SK-N-SH (cell line): ENCODE measurements around the gene FXYD2. TPM values are rescaled to one million over a fixed set of nuclear protein-coding genes. Genes with fewer than 3 reads are reported as not detected.

Experiments used
- CTCF ChIA-PET: fragments of 300-600, 350-600 bp; formaldehyde crosslinking; extraction: SDS; loops from one replicate; lab custom pipeline; 2021; lab: Yijun Ruan, JAX
- POLR2A ChIA-PET: fragments of 350-600 bp; sonication (Branson Sonifier 250); formaldehyde crosslinking; extraction: SDS; loops from one replicate; lab custom pipeline; 2020; ENCODE audit warnings: antibody characterized with exemption, inconsistent platforms; lab: Yijun Ruan, JAX
- DNase-seq: peaks from one replicate; pipeline ENCODE4 v3.0.0; 2012
- H2AFZ ChIP-seq: fragments of 200-600 bp; sonication (generic); 2 replicates; pipeline ENCODE4 v1.8.1; 2016; ENCODE audit warnings: antibody characterized with exemption, mild to moderate bottlenecking, low read depth
- H3F3A ChIP-seq: fragments of 200-600 bp; sonication (generic); replicated peaks from 2 replicates; pipeline ENCODE3; 2016; ENCODE audit warnings: antibody characterized with exemption, mild to moderate bottlenecking; ENCODE audit not compliant: insufficient read depth
- H3K27ac ChIP-seq, 2 experiments: fragments of 200-500 bp in 1 of 2; fragments of 200-600 bp in 1 of 2; sonication (Bioruptor generic) in 1 of 2; sonication (generic), shearing (Covaris generic) in 1 of 2; 2 replicates each; pipeline versions ENCODE4 v1.5.1 to v1.6.1; 2014 to 2016; ENCODE audit warnings: low read depth in 2 of 2, inconsistent platforms in 1 of 2, low read length in 1 of 2, mild to moderate bottlenecking in 1 of 2, mixed read lengths in 1 of 2
- H3K27me3 ChIP-seq: fragments of 200-600 bp; sonication (generic), shearing (Covaris generic); 2 replicates; pipeline ENCODE4 v1.6.1; 2016; ENCODE audit warnings: mixed run types; ENCODE audit not compliant: insufficient read depth
- H3K36me3 ChIP-seq, 2 experiments: fragments of 200-500 bp in 1 of 2; fragments of 200-600 bp in 1 of 2; sonication (Bioruptor generic) in 1 of 2; sonication (generic) in 1 of 2; replicated peaks in 1 of 2; 2 replicates each; pipeline versions ENCODE3 to v1.5.1; 2014 to 2016; ENCODE audit warnings: low read length in 1 of 2, mild to moderate bottlenecking in 1 of 2; ENCODE audit not compliant: insufficient read depth in 2 of 2, control insufficient read depth in 1 of 2
- H3K4me1 ChIP-seq, 2 experiments: fragments of 200-500 bp in 1 of 2; fragments of 200-600 bp in 1 of 2; sonication (Bioruptor generic) in 1 of 2; sonication (generic), shearing (Covaris generic) in 1 of 2; 2 replicates each; pipeline versions ENCODE4 v1.5.1 to v1.6.1; 2014 to 2016; ENCODE audit warnings: low read depth in 1 of 2, low read length in 1 of 2, mixed run types in 1 of 2; ENCODE audit not compliant: insufficient read depth in 2 of 2, control insufficient read depth in 1 of 2
- H3K4me2 ChIP-seq: fragments of 200-600 bp; sonication (generic), shearing (Covaris generic); 2 replicates; pipeline ENCODE4 v1.6.1; 2017; ENCODE audit warnings: mixed run types
- H3K4me3 ChIP-seq, 2 experiments: fragments of 200-500 bp in 1 of 2; fragments of 200-600 bp in 1 of 2; sonication (Bioruptor generic) in 1 of 2; sonication (generic), shearing (Covaris generic) in 1 of 2; 2 replicates each; pipeline versions ENCODE4 v1.5.1 to v1.8.1; 2014 to 2016; ENCODE audit warnings: low read depth in 2 of 2, inconsistent platforms in 1 of 2, low read length in 1 of 2, mild to moderate bottlenecking in 1 of 2, mixed read lengths in 1 of 2, moderate library complexity in 1 of 2
- H3K79me2 ChIP-seq: fragments of 200-600 bp; sonication (generic); 2 replicates; pipeline ENCODE4 v1.8.1; 2017; ENCODE audit warnings: mild to moderate bottlenecking; ENCODE audit not compliant: insufficient read depth
- H3K9ac ChIP-seq: fragments of 200-600 bp; sonication (generic); 2 replicates; pipeline ENCODE4 v1.6.1; 2017; ENCODE audit warnings: mixed run types
- H3K9me2 ChIP-seq: fragments of 200-600 bp; sonication (generic); 2 replicates; pipeline ENCODE4 v1.6.1; 2017; ENCODE audit warnings: mixed run types
- H3K9me3 ChIP-seq: fragments of 200-600 bp; sonication (generic); 2 replicates; pipeline ENCODE4 v1.6.1; 2017; ENCODE audit warnings: mixed run types, mild to moderate bottlenecking, moderate library complexity
- H4K20me1 ChIP-seq: fragments of 200-600 bp; sonication (generic); 2 replicates; pipeline ENCODE4 v1.6.1; 2017; ENCODE audit warnings: mild to moderate bottlenecking, mixed run types; ENCODE audit not compliant: insufficient read depth
- EP300 ChIP-seq, 2 experiments: IDR thresholded peaks; 2 replicates each; pipeline versions ENCODE4 v1.4.0 to v1.6.1; 2012; ENCODE audit warnings: borderline replicate concordance in 1 of 2, low read depth in 1 of 2, low read length in 1 of 2
- EZH2phosphoT487 ChIP-seq: fragments of 200-600 bp; sonication (generic); IDR thresholded peaks from 2 replicates; pipeline ENCODE4 v1.6.1; 2017; ENCODE audit warnings: low read depth, mixed run types, mild to moderate bottlenecking, antibody characterized with exemption, moderate library complexity, borderline replicate concordance
- FOSL2 ChIP-seq: IDR thresholded peaks from 2 replicates; pipeline ENCODE4 v1.4.0; 2012; ENCODE audit warnings: low read depth, mild to moderate bottlenecking, moderate library complexity, borderline replicate concordance
- FOXJ3 ChIP-seq: sonication (generic); formaldehyde crosslinking; IDR thresholded peaks from 2 replicates; pipeline ENCODE4 v1.5.1; 2020; ENCODE audit warnings: mild to moderate bottlenecking, missing genetic modification reagents
- GABPA ChIP-seq: IDR thresholded peaks from 2 replicates; pipeline ENCODE4 v1.4.0; 2012; ENCODE audit warnings: low read depth, mild to moderate bottlenecking
- RAD21 ChIP-seq: IDR thresholded peaks from 2 replicates; pipeline ENCODE4 v1.6.1; 2012; ENCODE audit warnings: mild to moderate bottlenecking, low read length
- RXRA ChIP-seq: IDR thresholded peaks from 2 replicates; pipeline ENCODE4 v1.4.0; 2012; ENCODE audit warnings: low read depth, mild to moderate bottlenecking, borderline replicate concordance
- SMC3 ChIP-seq: IDR thresholded peaks from 2 replicates; pipeline ENCODE4 v1.6.1; 2012; ENCODE audit warnings: low read depth, low read length, improper control_type of control experiment
- TAF1 ChIP-seq: IDR thresholded peaks from 2 replicates; pipeline ENCODE4 v1.6.1; 2012; ENCODE audit warnings: low read depth, mild to moderate bottlenecking, low read length, moderate library complexity, borderline replicate concordance
- WGBS: methylation state at CpG from one replicate; pipeline ENCODE4 v1.1.6; 2017; ENCODE audit warnings: low lambda C conversion rate; 5-methylcytosine and 5-hydroxymethylcytosine counted together
- polyA plus RNA-seq, 3 experiments: library from polyadenylated mRNA; depleted of rRNA; stranded (reverse); fragments of >200 nt; gene quantifications; 2 replicates each; pipeline ENCODE4 v1.2.3, GENCODE V29; 2012
- TF ChIP-seq, protein P1 (sequence below): fragments of 150-350 bp; IDR thresholded peaks from 2 replicates; pipeline ENCODE4 v1.6.1; 2016; ENCODE audit warnings: mild to moderate bottlenecking, low read depth, low read length
- TF ChIP-seq, protein P2 (sequence below): IDR thresholded peaks from 2 replicates; pipeline ENCODE4; 2012
- TF ChIP-seq, protein P3 (sequence below): fragments of 150-350 bp; IDR thresholded peaks from 2 replicates; pipeline ENCODE4 v1.6.1; 2017; ENCODE audit warnings: antibody characterized with exemption, low read length, low read depth, borderline replicate concordance
- TF ChIP-seq, protein P4 (sequence below): IDR thresholded peaks from 2 replicates; pipeline ENCODE4 v1.6.1; 2012; ENCODE audit warnings: mild to moderate bottlenecking, low read depth, low read length, moderate library complexity
- TF ChIP-seq, protein P5 (sequence below): IDR thresholded peaks from 2 replicates; pipeline ENCODE4 v1.4.0; 2012; ENCODE audit warnings: low read depth, borderline replicate concordance

FXYD2 gene
- polyA plus RNA-seq, 1 of the 3 experiments (the other 2 are of a cell fraction) = not detected

DNA sequence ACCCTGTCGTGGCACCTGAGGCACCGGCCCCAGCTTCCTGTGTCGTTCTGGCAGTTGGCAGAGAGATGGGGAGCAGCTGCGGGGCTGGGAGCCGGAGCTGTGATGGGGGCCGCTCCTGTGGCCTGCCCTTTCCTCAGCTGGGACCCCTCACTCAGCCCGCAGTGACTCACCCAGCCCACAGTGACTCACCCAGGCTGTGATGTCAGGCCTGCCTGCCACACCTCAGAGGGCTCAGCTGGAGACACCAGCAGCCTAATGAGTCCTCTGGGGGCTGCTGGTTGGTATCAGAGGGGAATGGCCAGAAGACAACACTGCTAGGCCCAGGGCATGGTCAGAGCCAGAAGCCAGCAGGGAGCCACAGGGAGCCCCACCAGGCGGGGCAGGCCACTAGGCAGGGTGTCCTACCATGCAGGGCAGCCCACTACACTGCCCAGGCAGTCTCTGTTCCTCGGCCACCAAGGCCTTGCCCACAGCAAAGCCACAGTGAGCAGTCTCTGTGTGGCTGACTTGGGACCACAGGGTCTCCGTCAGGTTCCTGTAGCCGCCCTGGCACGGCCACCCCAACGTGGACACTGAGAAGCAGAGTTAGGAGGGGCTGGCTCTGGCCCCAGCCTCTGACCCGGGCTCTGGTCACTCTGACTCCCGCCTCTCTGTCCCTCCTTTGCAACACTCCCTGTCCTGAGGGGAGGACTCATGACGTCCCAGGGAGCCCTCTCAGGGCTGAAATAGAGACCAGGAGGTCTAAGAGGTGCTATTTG, 4.2 kb upstream of the FXYD2 start:
- H2AFZ ChIP-seq = no peak overlapping the region
- no peaks in the 10 kb centered on the region for H3K9me2 ChIP-seq
- no peak overlapping the region for H3K27ac ChIP-seq
- no peak overlapping the region for H3K4me2 ChIP-seq
- no peaks in the 10 kb centered on the region for H4K20me1 ChIP-seq
- no peaks in the 10 kb centered on the region for H3F3A ChIP-seq
- peaks cover 0 to 6% of the 10 kb centered on the region in 2 experiments; a peak in 2 of 4 replicates for H3K4me1 ChIP-seq
- H3K27me3 ChIP-seq = peaks cover 9% of the 10 kb centered on the region; the same call in 1 of the 2 replicates
- no peak overlapping the region for H3K9ac ChIP-seq
- ChIA-PET CTCF (interaction anchor here (0.7 to 25.9 kb wide), 4 partner anchors 11 to 225 kb away, joined by 3 to 481 read pairs (median 14); no protein-coding TSS in a partner anchor), POLR2A (no interaction called here)
- H3K9me3 ChIP-seq = no peaks in the 10 kb centered on the region
- no peaks in the 10 kb centered on the region for H3K79me2 ChIP-seq
- no peaks in the 10 kb centered on the region for H3K36me3 ChIP-seq
- TF ChIP-seq FOSL2 (peak; percentile 56; the same call in 1 of the 2 replicates), EZH2phosphoT487 (no peak)
- TF ChIP-seq, all 33 proteins: peak for 1
- no peak overlapping the region for H3K4me3 ChIP-seq
- 52% methylated on average over 3 of the region's 16 CpGs for WGBS
- DNase-seq = no peak

DNA sequence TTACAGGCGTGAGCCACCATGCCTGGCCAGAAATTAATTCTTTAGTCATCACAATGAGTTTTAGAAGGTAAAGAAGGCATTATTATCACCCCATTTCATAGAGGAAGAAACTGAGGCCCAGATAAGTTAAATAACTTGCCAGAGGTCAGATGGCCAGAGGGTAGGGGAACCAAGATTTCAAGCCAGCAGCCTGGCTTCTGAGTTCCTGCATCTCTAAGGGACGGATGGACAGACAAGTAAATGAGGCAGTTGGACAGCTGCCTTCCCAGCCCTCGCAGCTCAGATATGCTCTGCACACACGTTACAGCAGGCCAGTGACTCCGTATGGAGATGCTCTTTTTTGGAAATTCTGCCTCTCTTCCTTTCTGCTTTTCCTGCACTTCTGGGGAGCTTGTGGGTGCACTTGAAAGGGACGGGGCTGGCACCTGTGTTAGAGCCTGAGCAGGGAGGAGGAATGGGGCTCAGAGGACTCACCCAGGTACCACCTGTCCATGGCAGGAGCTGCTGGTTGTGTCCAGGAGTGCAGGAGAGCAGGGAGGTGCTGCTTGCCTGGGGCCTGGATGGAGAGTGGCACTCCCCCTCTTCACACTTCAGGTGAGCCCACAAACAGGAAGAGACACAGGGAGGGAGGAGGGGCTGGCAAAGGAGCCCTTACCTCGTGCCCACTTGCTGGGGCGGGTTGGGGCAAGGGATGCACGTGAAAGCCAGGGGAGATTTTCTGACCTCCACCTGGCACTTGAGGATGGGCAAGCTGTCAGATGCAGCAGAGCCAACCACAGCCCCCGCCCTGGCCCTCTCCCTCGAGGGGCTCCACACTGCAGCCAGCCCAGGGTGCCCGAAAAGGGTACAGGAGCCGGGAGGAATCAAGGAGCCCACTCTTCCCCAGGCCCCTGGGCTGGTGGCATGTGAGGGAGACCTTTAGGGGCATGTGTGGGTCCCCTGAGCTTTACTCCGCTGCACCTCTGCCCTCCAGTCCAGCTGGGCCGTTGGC, 3.3 kb upstream of the FXYD2 start:
- DNase-seq = no peak
- Histone ChIP-seq H4K20me1 (no peaks in the 10 kb centered on the region), H3K9ac (no peak overlapping the region), H3K36me3 (no peaks in the 10 kb centered on the region), H3K4me2 (no peak overlapping the region), H3F3A (no peaks in the 10 kb centered on the region), H3K4me1 (no peaks in the 10 kb centered on the region; a peak in 2 of 4 replicates), H3K9me2 (no peaks in the 10 kb centered on the region), H3K27ac (no peak overlapping the region), H2AFZ (no peak overlapping the region), H3K79me2 (no peaks in the 10 kb centered on the region), H3K27me3 (peaks cover 4% of the 10 kb centered on the region; the same call in 1 of the 2 replicates), H3K9me3 (no peaks in the 10 kb centered on the region), H3K4me3 (no peak overlapping the region)
- WGBS = 70% methylated on average over 7 of the region's 15 CpGs
- ChIA-PET POLR2A (no interaction called here), CTCF (interaction anchor here (0.9 to 25.9 kb wide), 7 partner anchors 10 to 402 kb away, joined by 3 to 481 read pairs (median 6); no protein-coding TSS in a partner anchor)
- TF ChIP-seq EZH2phosphoT487 (no peak), TAF1 (no peak), SMC3 (no peak), FOXJ3 (CRISPR knock-in tag) (no peak), FOSL2 (no peak), RXRA (no peak), EP300 (IDR thresholded peaks at IDR 0.05; ENCODE audit: borderline replicate concordance in 1 of 2, low read depth in 1 of 2, low read length in 1 of 2) (no peak), GABPA (no peak), RAD21 (no peak)
- TF ChIP-seq, protein P1, sequence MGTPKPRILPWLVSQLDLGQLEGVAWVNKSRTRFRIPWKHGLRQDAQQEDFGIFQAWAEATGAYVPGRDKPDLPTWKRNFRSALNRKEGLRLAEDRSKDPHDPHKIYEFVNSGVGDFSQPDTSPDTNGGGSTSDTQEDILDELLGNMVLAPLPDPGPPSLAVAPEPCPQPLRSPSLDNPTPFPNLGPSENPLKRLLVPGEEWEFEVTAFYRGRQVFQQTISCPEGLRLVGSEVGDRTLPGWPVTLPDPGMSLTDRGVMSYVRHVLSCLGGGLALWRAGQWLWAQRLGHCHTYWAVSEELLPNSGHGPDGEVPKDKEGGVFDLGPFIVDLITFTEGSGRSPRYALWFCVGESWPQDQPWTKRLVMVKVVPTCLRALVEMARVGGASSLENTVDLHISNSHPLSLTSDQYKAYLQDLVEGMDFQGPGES = no peak
- TF ChIP-seq, protein P2, sequence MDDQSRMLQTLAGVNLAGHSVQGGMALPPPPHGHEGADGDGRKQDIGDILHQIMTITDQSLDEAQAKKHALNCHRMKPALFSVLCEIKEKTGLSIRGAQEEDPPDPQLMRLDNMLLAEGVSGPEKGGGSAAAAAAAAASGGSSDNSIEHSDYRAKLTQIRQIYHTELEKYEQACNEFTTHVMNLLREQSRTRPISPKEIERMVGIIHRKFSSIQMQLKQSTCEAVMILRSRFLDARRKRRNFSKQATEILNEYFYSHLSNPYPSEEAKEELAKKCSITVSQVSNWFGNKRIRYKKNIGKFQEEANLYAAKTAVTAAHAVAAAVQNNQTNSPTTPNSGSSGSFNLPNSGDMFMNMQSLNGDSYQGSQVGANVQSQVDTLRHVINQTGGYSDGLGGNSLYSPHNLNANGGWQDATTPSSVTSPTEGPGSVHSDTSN = no peak
- TF ChIP-seq, protein P3, sequence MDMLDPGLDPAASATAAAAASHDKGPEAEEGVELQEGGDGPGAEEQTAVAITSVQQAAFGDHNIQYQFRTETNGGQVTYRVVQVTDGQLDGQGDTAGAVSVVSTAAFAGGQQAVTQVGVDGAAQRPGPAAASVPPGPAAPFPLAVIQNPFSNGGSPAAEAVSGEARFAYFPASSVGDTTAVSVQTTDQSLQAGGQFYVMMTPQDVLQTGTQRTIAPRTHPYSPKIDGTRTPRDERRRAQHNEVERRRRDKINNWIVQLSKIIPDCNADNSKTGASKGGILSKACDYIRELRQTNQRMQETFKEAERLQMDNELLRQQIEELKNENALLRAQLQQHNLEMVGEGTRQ = no peak
- TF ChIP-seq, protein P4, sequence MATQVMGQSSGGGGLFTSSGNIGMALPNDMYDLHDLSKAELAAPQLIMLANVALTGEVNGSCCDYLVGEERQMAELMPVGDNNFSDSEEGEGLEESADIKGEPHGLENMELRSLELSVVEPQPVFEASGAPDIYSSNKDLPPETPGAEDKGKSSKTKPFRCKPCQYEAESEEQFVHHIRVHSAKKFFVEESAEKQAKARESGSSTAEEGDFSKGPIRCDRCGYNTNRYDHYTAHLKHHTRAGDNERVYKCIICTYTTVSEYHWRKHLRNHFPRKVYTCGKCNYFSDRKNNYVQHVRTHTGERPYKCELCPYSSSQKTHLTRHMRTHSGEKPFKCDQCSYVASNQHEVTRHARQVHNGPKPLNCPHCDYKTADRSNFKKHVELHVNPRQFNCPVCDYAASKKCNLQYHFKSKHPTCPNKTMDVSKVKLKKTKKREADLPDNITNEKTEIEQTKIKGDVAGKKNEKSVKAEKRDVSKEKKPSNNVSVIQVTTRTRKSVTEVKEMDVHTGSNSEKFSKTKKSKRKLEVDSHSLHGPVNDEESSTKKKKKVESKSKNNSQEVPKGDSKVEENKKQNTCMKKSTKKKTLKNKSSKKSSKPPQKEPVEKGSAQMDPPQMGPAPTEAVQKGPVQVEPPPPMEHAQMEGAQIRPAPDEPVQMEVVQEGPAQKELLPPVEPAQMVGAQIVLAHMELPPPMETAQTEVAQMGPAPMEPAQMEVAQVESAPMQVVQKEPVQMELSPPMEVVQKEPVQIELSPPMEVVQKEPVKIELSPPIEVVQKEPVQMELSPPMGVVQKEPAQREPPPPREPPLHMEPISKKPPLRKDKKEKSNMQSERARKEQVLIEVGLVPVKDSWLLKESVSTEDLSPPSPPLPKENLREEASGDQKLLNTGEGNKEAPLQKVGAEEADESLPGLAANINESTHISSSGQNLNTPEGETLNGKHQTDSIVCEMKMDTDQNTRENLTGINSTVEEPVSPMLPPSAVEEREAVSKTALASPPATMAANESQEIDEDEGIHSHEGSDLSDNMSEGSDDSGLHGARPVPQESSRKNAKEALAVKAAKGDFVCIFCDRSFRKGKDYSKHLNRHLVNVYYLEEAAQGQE = no peak
- TF ChIP-seq, protein P5, sequence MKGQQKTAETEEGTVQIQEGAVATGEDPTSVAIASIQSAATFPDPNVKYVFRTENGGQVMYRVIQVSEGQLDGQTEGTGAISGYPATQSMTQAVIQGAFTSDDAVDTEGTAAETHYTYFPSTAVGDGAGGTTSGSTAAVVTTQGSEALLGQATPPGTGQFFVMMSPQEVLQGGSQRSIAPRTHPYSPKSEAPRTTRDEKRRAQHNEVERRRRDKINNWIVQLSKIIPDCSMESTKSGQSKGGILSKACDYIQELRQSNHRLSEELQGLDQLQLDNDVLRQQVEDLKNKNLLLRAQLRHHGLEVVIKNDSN = no peak
